Islet of Langerhans (tissue), 1 donor: ENCODE results near the gene NHS.
"Not testable (repeated sequence)": the region's sequence is repeated elsewhere in the genome, so short reads cannot be mapped to it uniquely, and the experiment has no call there.

Experiments
- FAIRE-seq: peaks from one replicate; lab custom pipeline; 2011; peaks lifted over from hg19 to GRCh38; lab: Jason Lieb, UNC

Gene NHS

DNA sequence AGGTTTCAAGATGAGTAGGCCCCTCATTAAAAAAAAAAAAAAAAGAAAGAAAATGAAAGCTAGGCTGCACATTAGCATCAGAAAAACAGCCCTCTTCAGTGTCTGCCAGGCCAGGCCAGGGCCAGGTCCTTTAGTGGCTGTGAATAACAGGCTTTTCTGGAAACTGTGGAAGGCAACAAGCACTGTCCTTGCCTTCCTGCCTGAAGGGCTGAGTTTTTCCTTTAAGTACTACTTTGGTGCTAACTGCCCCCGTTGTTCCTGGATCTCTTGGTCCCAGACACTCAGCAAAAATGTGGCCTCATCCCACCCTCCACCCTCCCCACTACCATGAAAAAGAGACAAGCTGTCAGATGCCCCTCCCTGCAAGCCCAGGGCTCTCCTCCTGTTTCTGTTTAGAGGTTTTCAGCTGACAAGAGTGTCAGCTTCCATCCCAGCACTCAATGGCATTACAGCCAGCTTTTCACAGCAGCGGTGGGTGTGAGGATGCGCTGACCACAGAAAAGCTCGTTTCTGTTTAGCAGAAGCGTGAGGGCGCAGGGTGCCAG is 174.2 kb downstream of the NHS start:
- no peak for FAIRE-seq

DNA sequence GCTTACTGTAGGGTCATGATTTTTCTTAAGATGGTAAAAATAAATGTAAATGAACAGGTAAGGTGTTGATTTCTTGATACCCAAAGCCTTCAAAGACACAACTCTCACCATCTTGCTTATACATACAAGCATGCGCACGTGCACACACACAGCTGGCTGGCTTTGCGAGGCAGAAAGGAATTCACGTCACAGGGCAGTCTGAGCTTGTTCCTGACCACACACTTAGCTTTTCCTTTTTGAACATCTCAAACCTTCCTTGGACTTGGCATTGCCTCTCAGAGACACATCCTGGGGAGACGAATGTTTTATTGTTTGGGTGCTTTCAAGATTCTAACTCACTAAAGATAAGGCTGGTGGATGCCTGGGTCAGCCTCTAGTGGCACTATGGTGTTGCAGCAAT is 175.0 kb downstream of the NHS start:
- FAIRE-seq: no peak

DNA sequence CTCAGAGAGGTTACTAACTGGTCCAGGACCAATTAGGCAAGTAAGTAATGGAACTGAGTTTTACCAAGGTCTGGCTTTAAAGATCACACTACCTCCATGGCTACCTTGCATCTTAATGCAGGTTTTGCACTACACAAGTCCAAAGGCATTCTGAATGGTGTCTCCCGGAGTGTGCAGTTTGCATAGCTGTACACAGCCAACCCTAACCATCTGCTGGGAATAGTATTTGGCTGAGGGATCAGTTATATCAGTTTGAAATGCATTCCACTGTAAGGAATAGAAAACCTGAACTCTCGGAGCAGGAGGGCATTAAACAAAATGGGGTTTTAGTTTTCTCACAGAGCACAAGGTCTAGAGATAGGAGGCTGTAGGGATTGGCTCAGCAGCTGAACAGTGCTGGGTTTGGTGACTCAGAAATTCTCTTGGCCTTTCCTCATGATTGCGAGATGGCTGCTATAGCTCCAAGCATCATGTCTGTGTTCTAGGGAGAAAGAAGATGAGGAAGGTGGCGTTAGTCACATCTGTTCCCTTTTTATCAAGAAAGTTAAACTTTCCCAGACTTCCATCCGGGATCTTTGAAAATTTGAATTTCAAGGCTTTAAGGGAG is 177.1 kb downstream of the NHS start:
- no peak for FAIRE-seq

DNA sequence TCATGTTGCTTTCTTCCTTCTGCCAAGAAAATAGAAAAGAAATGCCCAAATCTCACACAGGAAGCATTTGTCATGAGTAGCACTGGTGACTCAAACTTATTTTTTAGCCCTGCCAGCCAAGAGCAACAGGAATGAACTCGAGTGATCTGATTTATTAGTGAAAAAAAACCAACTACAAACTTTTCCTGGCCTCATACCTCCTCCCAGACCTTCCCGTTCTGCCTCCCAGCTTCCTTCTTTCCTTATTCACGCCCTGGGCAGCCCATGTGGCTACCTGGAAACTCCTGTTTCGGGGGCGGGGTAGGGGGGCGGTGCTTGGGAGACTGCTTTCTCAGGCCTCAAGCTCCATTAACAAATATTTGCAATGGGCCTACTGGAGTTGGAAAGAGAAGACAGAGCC is 178.5 kb downstream of the NHS start:
- FAIRE-seq: no peak

DNA sequence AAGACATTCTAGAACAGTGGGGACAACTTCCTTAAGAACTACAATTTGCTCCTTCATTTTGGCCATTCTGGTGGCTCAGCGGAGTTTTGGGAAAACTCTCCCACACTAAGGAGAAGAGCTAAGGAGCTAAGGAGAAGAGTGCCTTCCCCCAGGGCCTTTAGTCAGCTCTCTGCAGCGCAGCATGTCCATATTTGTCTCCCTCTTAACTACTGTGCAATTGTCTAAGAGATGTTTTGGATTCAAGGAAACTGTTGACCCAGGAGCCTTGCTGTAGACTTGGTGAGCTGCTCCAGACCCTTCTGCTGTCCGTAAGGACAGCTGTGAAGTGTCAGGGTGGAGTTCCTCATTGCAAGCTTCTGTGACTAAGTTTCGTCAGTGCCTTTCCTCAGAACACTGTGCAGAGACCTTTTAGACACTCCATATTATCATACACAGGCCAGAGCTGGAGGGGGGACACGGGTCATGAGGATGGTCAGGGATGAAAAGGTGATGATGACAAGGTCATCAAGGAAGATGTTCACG is 179.0 kb downstream of the NHS start:
- no peak for FAIRE-seq

DNA sequence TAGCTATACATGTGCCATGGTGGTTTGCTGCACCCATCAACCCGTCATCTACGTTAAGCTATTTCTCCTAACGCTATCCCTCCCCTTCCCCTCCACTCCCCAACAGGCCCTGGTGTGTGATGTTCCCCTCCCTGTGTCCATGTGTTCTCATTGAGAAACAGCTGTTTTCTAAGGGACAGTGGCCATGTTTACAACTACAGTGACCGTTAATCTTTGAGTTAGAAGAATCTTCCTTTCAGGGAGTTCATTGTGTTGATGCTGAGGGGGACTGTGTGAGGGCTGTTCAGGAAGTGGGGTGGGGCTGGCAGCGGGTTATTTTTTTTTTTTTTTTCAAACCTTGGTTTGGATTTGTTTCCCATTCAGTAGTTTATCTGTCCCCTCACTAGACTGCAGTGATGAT is 179.9 kb downstream of the NHS start:
- FAIRE-seq: no peak

DNA sequence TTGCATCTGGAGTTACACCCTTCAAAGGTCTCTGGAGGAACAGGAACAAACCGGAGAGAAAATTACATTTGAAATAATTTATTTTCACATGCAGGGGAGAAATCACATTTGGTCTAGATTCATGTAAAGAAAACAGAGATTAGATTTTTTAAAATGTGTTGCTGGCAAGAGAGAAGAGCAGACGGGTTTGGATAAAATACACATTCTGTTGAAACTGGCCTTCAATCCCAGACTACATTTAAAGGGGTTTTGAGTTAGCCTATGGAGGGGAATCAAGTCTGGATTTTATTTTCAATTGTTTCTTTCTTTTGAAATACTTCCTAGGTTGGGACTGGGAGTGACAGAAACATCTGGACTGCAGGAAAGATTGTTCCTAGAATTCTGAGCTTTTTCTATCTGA is 180.8 kb downstream of the NHS start:
- no peak for FAIRE-seq

DNA sequence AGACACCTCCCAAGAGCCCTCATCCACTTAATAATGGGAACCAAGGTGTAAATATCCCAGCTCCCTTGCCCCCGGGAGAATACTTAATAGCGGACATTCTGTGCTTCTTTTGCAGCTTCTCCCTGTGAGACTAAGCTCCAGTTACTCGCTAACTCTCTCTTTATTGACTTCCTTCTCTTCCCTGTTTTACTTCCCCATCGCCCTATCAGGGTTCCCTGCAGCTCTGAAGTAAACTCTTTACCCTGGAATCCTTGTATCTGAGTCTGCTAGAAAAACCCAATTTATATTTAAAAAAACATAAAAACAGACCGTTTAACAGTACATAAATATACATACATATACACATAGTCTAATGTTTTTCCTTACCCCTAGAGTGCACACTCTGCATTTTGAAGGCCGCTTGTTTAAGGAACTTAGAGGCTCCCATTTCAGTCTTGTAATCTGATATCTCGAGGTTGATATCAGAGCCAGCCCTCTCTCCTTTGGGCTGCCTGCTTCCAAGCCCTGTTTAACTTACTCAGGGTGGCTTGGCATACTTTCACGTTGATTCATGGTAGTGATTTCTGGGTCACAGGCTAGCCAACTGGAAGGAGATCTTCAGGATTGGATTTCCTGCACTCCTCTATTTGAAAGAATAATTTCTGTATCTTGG is 184.9 kb downstream of the NHS start:
- no peak for FAIRE-seq

DNA sequence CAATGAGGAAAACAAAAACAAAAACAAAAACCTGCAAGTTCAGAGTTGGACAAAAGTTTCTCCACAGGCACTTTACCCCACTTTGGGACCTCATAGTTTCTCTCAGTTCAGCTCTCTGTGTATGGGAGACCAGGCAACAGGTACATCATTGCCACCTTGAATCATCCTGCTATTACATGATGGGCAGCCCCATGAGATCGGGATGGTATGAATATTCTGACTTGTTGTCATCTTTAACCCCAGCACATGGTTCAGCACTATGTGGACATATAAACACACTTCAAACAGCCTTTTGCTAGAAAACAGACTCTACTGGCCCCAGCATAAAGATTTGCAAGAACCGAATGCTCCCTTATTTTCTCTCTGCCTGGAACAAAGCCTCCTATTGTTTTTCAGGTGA is 185.4 kb downstream of the NHS start:
- FAIRE-seq: no peak

DNA sequence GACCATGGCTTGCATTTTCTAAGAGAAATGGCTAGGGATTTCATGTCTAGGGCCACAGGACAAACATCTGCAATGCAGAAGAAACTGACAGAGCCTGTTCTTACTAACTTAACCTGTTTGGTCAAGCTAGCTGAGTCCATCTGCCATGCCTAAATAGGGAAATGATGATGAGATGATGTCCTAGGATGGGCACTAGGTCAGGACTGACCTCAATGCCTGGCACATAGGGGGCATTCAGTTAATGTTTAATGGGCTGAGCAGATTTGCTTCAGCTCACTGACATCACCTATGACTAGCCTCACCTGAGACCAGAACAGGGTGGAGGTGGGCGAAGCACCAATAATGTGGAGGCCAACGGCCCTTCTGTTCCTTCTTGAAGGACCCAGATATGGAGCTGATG is 188.1 kb downstream of the NHS start:
- no peak for FAIRE-seq

DNA sequence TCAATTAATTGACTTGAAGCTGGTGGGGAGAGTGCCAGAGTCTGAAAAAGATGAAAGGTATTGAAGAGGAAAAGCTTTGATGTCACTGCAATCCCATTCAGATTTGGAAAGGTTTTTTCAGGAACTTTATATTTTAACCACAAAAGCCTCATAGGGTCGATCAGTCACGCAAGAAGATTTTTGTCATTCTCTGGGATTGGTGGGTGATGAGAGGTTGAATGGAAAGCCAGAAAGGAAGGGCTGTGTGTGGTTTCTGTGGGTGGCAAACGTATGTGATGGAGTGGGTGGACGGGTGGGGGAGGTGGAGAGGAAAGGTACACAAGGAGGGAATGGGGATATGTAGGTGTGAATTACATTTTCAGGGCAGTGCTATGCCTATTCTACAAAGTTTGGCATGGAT is 188.5 kb downstream of the NHS start:
- FAIRE-seq: no peak

DNA sequence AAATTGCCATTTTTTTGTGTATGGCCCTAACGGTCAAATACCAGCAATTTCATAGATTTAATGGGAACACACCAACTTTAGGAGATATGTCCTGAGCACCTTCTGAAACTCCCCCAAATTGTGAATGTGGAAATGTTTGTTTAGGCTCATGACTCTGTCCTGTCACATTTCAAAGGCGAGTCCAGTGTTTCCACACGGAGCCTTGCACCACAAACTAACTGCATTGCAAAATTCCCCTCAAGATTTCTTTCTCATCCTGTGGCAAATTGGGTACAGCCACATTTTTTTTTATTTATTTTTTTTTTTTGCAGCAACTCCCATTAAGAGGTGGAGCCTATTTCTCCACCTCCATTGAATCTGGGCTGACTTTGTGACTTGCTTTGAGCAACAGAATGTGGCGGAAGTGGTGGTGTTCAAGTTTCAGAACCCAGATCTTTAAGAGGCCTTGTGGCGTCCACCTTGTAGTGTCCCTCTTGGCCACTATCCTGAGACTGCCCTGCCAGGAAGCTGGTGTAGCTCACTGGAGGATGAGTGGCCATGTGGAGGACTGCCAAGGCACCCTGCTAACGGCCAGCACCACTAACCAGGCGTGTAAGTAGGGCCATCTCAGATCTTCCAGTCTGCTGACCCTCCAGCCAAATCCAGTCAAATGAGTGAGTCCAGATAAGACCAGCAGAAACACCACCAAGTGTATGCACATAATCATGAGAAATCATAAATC is 189.8 kb downstream of the NHS start:
- no peak for FAIRE-seq

DNA sequence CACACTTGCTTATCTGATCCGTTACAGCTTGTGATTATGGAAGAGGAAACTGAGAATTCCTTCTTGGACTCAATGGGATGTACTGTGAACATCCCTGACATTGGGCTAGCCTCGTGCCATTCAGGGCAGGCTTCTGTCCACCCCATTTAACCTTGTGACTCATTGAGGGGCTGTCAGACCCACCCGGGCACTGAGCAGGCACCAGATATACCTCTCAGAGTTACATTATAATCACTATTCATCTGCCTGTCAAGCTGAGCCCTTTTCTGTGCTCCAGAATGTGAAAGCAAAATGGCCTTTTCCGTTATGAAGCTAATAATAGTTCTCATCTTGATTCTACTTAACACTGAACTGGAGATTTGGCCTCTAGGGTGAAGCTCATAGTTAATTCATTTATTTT is 191.7 kb downstream of the NHS start:
- FAIRE-seq: no peak

DNA sequence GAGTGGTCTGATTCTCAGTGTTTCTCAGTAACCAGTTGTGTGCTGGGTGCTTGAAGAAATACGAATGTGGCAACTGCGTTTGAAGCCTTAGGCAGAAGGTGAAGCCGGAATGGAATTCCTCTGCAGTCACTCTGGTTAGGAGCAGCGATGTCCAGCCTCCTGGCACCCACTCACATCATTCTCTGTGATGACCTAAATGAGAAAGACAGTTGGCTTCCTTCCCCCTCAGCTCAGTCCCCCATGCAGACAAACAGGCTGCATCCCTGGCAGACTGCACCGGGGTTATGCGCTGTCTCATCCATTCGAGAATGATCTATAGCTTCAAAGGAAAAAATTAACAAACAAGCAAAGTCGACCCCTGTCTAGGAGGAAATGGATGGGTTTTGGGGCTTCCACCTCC is 192.2 kb downstream of the NHS start:
- FAIRE-seq: no peak

DNA sequence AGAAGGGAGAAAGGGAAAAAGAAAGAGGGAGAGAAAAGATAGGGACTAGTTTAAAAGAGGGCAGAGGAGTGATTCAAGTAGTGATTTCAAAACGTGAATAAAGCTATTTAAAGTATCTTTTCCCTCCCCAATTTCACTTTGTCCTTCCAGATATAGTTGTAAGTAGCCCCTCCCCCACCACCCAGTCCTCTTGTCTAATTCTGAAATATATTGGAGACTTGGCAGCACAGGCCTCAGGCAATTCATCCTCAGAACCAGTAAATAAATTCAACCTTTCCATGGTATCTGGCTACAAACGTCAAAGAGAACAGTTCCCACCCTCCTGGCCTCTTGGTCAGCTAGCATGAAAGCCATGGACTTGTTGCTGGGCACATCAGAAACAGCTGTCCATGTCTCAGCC is 192.8 kb downstream of the NHS start:
- FAIRE-seq: no peak

DNA sequence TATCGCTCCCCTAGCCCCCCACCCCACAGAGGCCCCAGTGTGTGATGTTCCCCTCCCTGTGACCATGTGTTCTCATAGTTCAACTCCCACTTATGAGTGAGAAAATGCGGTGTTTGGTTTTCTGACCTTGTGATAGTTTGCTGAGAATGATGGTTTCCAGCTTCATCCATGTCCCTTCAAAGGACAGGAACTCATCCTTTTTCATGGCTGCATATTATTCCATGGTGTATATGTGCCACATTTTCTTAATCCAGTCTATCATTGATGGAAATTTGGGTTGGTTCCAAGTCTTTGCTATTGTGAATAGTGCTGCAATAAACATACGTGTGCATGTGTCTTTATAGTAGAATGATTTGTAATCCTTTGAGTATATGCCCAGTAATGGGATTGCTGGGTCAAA is 193.8 kb downstream of the NHS start:
- FAIRE-seq: not testable (repeated sequence)

DNA sequence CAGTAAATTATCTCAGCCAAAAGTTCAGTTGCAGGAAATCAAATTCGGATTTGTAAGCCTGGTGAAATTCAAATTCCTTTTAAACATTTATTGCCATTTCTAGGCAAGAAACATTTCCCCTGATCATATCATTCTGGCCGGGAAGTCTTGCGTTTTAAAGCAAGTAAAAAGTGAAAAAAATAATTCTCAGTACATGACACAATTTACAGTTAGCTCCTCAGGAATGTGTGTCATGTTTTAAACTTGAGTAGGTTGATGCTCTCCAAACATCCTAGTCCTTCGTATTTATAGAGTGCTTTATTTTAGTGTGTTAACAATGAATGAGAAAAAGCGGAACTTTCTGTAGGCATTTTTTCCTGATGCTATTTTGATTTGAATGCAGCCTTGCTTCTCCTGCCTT is 204.0 kb downstream of the NHS start:
- no peak for FAIRE-seq

DNA sequence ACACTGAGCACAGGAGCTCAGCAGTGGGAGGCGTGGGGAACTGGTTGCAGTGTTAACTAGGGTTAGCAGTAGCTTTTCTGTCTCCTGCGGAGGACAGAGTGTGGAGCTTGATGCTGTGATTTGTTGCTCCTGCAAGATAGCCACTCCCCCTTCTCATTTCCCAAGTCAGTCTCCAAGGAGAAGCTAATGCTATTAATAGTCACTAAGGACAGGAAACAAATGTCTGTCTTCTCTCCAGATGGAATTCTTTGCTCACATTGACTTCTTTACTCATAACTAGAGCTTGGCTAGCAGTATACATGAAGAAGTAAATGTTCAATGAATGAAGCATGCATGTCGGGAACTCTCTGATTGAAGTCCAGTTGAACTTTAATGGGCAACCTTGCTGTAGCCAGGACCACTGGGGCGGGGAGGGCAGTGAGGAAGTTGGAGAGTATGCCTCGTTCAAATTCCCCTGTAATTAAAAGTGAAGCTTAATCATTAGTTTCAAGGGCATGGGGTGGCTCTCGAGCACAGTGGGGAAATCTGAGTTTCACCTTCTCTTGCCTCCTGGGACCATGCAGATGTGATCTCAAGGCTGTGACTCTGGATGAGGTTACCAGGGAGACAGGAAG is 205.6 kb downstream of the NHS start:
- FAIRE-seq: no peak

DNA sequence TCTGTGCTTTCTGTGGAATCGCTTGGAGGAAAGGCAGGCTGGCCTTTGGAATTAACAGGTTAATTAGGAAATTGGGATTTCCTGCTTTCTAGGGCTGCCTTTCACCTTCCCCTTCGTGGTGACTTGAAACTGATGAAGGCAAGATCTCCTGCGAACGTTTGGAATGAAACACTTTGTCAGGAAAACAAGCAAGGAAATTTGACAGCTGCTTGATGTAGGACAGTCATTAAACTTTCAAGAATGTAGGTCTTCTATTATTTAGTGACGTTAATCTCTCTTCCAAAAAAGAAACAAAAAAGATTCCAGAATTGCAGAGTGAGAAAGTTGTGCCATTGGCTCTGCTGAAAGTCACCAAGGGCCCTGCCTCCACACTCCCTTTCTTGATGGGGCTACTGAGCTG is 206.6 kb downstream of the NHS start:
- no peak for FAIRE-seq

DNA sequence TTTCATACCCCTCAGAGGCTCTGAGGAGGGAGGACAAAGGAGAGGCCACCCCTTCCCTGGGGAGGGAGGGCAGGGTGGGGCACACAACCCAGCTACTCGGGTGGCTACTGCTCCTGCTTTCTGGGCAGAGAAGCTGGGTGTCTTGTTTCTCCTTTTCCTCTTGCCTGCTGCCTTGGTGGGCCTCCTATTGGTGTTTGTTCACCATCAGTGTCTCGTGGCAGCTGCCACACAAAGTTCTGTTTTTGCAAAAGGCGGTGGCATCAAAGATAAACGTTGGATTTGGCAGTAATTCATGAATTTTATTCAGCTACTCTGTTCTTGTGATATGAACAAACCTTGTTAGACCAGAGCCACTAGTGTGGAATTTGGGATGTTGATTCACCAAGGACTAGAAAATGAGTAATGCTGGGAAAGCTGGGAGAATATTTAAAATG is 209.3 kb downstream of the NHS start:
- FAIRE-seq: no peak

DNA sequence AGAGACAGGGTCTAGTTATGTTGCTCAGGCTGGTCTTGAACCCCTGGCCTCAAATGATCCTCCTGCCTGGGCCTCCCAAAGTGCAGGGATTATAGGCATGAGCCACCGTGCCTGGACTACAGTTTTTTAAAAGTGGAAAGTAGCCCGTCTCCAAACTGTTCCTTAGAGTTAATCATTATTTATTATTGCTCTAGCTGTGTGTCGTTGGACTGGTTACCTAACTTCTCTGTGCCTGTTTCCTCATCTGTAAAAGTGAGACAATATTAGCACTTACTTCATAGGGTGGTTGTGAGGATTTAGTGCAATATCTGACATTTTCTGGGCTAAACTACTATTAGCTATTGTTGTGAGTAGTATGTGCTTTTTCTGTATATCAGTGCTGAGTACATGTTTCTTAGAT is 210.0 kb downstream of the NHS start:
- no peak for FAIRE-seq

DNA sequence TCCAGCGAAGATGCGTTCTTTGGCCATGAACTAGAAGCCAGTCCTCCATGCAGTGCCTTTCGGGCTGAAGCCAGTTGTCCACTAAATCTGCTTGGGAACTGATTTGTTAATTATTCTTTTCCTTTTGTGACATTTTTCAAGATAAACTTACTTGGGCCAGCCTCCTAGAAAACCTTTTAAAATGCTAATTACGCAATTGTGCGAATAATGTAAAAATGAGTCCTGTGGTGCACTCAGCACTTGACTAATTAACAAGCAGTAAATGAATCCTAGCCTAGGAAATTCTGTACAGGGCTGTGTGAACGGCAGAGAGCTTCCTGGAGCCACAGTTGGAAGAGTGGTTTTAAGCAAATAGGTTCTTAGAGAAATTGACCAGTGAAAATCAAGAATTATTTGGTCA is 212.4 kb downstream of the NHS start:
- no peak for FAIRE-seq

DNA sequence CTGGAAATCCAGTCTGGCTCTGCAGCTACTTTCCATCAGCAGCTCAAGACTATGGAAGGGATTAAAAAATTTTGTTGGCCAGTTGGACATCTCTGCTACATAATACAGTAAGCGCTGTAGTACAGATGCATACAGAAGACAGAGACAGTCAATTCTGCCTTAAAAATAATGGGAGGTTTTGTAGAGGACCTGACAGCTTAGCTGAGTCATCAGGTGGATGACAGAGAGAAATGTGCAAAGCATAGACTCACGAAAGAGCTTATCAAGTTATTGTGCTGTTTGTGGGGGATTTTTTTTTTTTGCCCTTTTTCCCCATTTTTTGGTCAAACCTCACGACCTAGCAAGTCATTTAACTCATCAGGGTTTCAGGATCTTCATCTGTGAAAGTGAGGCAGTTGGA is 213.3 kb downstream of the NHS start:
- FAIRE-seq: no peak
